Measurements from ENCODE around the gene TIPARP.

DNA sequence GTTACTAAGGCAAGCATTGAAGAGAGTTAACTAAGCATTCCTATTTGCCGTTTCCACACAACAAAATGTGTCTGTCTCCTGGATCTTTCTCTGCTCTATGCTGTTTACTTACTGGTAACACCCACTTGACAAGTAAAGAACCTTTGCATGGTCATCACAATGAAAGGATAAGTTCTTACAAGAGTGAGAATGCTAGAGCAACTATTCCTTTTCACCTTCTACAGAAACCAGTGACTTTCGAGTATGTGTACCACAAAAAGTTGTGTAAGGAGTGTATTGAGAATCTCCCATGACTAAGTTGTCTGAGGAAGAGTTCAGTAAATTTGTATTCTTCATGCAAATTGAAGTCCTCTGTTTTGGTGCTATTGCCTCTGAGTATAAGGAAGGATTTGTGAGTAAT lies 10.8 kb downstream of the TIPARP start:
- TF ChIP-seq EZH2phosphoT487 (IDR thresholded peaks at IDR 0.05; ENCODE audit: low read length) (no peak), EZH2 (optimal IDR thresholded peaks at IDR 0.05; ENCODE audit: low read depth, low read length) (no peak)

All from MM.1S (cell line).